Stomach (tissue), 19 donors: ENCODE data around the gene TFAM. TPM values are rescaled to one million over a fixed set of nuclear protein-coding genes. Genes with fewer than 3 reads are reported as not detected.

Experiments used
- DNase-seq, 2 donors: peaks; one replicate each; pipeline versions ENCODE4 v3.0.0 to v3.0.0-alpha.2; 2013 to 2019
- H3K27ac ChIP-seq, 5 donors: fragments of 200-600 bp in 4 of 5; sonication (generic) in 4 of 5; one replicate each; pipeline ENCODE4 v1.5.1; 2013 to 2019; ENCODE audit warnings: mild to moderate bottlenecking in 1 of 5, moderate library complexity in 1 of 5
- H3K27me3 ChIP-seq, 3 donors: fragments of 200-600 bp; sonication (generic); one replicate each; pipeline ENCODE4 v1.5.1; 2017 to 2019; ENCODE audit warnings: mixed run types in 1 of 3
- H3K36me3 ChIP-seq, 4 donors: fragments of 200-600 bp; sonication (generic); 1 replicate in 3 of 4; 2 replicates in 1 of 4; pipeline ENCODE4 v1.5.1; 2016 to 2019
- H3K4me1 ChIP-seq, 4 donors: fragments of 200-600 bp; sonication (generic); one replicate each; pipeline ENCODE4 v1.5.1; 2016 to 2019
- H3K4me3 ChIP-seq, 4 donors: fragments of 200-600 bp; sonication (generic) in 3 of 4; one replicate each; pipeline ENCODE4 v1.5.1; 2016 to 2019; ENCODE audit warnings: mild to moderate bottlenecking in 1 of 4
- H3K9me3 ChIP-seq, 4 donors: fragments of 200-600 bp; sonication (generic); one replicate each; pipeline ENCODE4 v1.5.1; 2016 to 2019
- CTCF ChIP-seq, 7 experiments: fragments of 450-650 bp in 4 of 7; fragments of 200-600 bp in 3 of 7; sonication (generic) in 3 of 7; IDR thresholded peaks; one replicate each; pipeline ENCODE4 v1.5.1; 2016 to 2019; ENCODE audit warnings: antibody characterized with exemption in 7 of 7, control low read depth in 2 of 7, mild to moderate bottlenecking in 1 of 7
- EP300 ChIP-seq: sonication (generic); formaldehyde crosslinking; IDR thresholded peaks from one replicate; pipeline ENCODE4 v1.6.1; 2017; ENCODE audit warnings: antibody characterized with exemption
- POLR2A ChIP-seq, 4 donors: fragments of 450-650 bp; IDR thresholded peaks; one replicate each; pipeline ENCODE4 v1.6.1; 2016; ENCODE audit warnings: antibody characterized with exemption in 4 of 4, control low read depth in 2 of 4, mild to moderate bottlenecking in 1 of 4, moderate library complexity in 1 of 4
- POLR2AphosphoS5 ChIP-seq, 3 donors: sonication (generic); formaldehyde crosslinking; IDR thresholded peaks; one replicate each; pipeline ENCODE4 v1.6.1; 2016; ENCODE audit warnings: antibody characterized with exemption in 3 of 3
- WGBS, 5 donors: extraction: QIAGEN DNeasy Blood & Tissue Kit in 3 of 5; methylation state at CpG; one replicate each; pipeline versions ENCODE4 v1.1.5 to v1.1.7; 2013 to 2018; 5-methylcytosine and 5-hydroxymethylcytosine counted together
- intact Hi-C: fragments of 100-400 bp; cut with DNase I; formaldehyde crosslinking; loops from one replicate; pipeline ENCODE4 v1.15.1; 2023; ENCODE audit warnings: low total_unique reads
- long read RNA-seq, 10 donors: transcript quantifications; one replicate each; lab custom pipeline, GENCODE V29; 2026
- polyA plus RNA-seq, 3 donors: library from polyadenylated mRNA; stranded (reverse); fragments of 200-250 nt; gene quantifications; one replicate each; pipeline ENCODE4 v1.2.3, GENCODE V29; 2013
- total RNA-seq, 5 donors: library from RNA; depleted of rRNA; stranded (reverse); fragments of >200 nt; gene quantifications; one replicate each; pipeline versions ENCODE4 v1.1.0 to v1.2.3, GENCODE V29; 2014 to 2016
- donor health status: healthy with polysubstance abuse.
- donor health status: Bipolar disorder and iron deficiency.
- donor health status: healthy.

Gene TFAM
- total RNA-seq (10 to 100 TPM; 15.4 to 39.7 (median 26.3) TPM), polyA plus RNA-seq (10 to 100 TPM in 1 of 3 donors, 1 to 10 TPM in 2; 4.9 to 12.5 (median 7.5) TPM)
- long read RNA-seq, donor 1, partial matches to known transcripts = 7 of 9 reads
- long read RNA-seq, donor 1, other reads (novel, unspliced or antisense) = 0 of 9 reads
- long read RNA-seq, donor 2, full-length matches to known transcripts = 9 of 9 reads
- long read RNA-seq, donor 2, partial matches to known transcripts = 0 of 9 reads
- long read RNA-seq, donor 2, other reads (novel, unspliced or antisense) = 0 of 9 reads
- long read RNA-seq, donor 3, full-length matches to known transcripts = 4 of 32 reads
- long read RNA-seq, donor 3, partial matches to known transcripts = 28 of 32 reads
- long read RNA-seq, donor 3, other reads (novel, unspliced or antisense) = 0 of 32 reads
- long read RNA-seq, donor 4 = 0 reads
- long read RNA-seq, donor 5, full-length matches to known transcripts = 3 of 13 reads
- long read RNA-seq, donor 5, partial matches to known transcripts = 10 of 13 reads
- long read RNA-seq, donor 5, other reads (novel, unspliced or antisense) = 0 of 13 reads
- long read RNA-seq, donor 6, full-length matches to known transcripts = 14 of 47 reads
- long read RNA-seq, donor 6, partial matches to known transcripts = 33 of 47 reads
- long read RNA-seq, donor 6, other reads (novel, unspliced or antisense) = 0 of 47 reads
- long read RNA-seq, donor 7, full-length matches to known transcripts = 2 of 27 reads
- long read RNA-seq, donor 7, partial matches to known transcripts = 25 of 27 reads
- long read RNA-seq, donor 7, other reads (novel, unspliced or antisense) = 0 of 27 reads
- long read RNA-seq, donor 8, full-length matches to known transcripts = 5 of 38 reads
- long read RNA-seq, donor 8, partial matches to known transcripts = 33 of 38 reads
- long read RNA-seq, donor 8, other reads (novel, unspliced or antisense) = 0 of 38 reads
- long read RNA-seq, donor 9, full-length matches to known transcripts = 1 of 18 reads
- long read RNA-seq, donor 9, partial matches to known transcripts = 17 of 18 reads
- long read RNA-seq, donor 9, other reads (novel, unspliced or antisense) = 0 of 18 reads
- long read RNA-seq, donor 10, full-length matches to known transcripts = 3 of 11 reads
- long read RNA-seq, donor 10, partial matches to known transcripts = 8 of 11 reads
- long read RNA-seq, donor 10, other reads (novel, unspliced or antisense) = 0 of 11 reads

GRCh38 chr10:58384999-58385783, at the start of gene TFAM:
Gene TFAM, plus strand, starts transcription at chr10:58385410. Its CDS starts 138 bp downstream, at chr10:58385548.
- WGBS, 5 donors = 0 to 1% (median 0%) methylated on average over 38 to 65 of the region's 65 CpGs
- Histone ChIP-seq H3K27ac (peak within 1 kb of the TSS; percentile 78 to 90 (median 89)), H3K27me3 (no peaks in the 10 kb centered on the region), H3K9me3 (no peaks in the 10 kb centered on the region), H3K4me1 (peaks cover 19 to 41% (median 34%) of the 10 kb centered on the region in 4 donors), H3K36me3 (peaks cover 8 to 33% (median 31%) of the 10 kb centered on the region in 4 donors), H3K4me3 (peak within 1 kb of the TSS; percentile 66 to 97 (median 82))
- TF ChIP-seq EP300 = no peak
- TF ChIP-seq CTCF (IDR thresholded peaks at IDR 0.05) = peak in 4 of 7 experiments; percentile 15 to 56 (median 44)
- TF ChIP-seq POLR2A (IDR thresholded peaks at IDR 0.05) = peak in 2 of 4 donors; percentile 59 to 60
- peak; percentile 74 to 96 (median 90) for TF ChIP-seq POLR2AphosphoS5 (IDR thresholded peaks at IDR 0.05)
- intact Hi-C loops = no loop called here
- peak; percentile 95 to 98 for DNase-seq

DNA sequence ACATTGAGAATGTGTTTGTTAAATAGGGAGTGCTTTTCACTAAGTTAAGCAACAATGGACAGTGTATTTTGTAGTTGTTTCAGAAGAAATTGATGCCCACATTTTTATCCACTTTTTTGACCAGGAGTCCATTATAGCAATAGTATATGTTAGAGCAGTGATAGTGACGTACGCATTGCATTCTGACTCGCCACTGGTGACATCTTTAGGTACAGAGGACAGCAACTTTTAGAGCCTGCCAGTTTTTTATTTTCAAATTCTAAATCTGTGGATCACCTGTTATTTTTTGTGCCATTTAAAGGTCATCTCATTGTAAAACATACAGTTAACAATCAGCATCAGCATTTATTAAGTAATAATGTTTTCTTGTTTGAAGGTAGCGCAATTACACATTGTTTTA, 49.0 kb upstream of the TFAM start:
- TF ChIP-seq POLR2AphosphoS5 (IDR thresholded peaks at IDR 0.05) (no peak), EP300 (no peak), POLR2A (IDR thresholded peaks at IDR 0.05) (no peak), CTCF (IDR thresholded peaks at IDR 0.05) (no peak)
- 87 to 94% (median 90%) methylated on average over 4 of the region's 4 CpGs for WGBS, 5 donors

DNA sequence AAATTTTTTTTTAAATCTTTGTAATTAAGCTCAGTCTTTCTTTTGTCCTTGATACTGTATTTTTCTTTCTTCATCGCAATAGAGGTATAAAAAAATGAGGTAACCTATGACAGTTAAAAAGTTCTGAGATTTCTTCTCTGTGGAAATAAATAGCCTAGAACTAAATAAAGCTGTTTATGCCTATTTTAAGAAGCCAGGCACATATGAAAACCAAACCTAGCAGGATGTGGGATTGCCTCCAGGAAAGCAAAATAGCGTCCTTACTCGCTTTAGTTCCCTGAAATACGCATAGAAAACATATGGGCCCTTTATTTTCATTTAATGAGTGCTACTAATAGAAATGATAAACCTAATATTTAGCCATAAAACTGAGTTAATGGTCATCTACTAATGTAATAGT, 43.8 kb upstream of the TFAM start:
- no peaks in the 10 kb centered on the region for H3K9me3 ChIP-seq
- no peak for DNase-seq
- peaks cover 0 to 50% (median 10%) of the 10 kb centered on the region in 4 donors for H3K4me1 ChIP-seq
- H3K27me3 ChIP-seq = no peaks in the 10 kb centered on the region
- no peak overlapping the region for H3K4me3 ChIP-seq
- intact Hi-C loops = no loop called here
- no peaks in the 10 kb centered on the region for H3K36me3 ChIP-seq
- H3K27ac ChIP-seq = no peak overlapping the region
- TF ChIP-seq POLR2AphosphoS5 (IDR thresholded peaks at IDR 0.05) (no peak), POLR2A (IDR thresholded peaks at IDR 0.05) (no peak), CTCF (IDR thresholded peaks at IDR 0.05) (no peak), EP300 (no peak)
- WGBS, 5 donors = 80 to 91% (median 83%) methylated on average over 4 of the region's 4 CpGs

More for the DNA sequence above, 49.0 kb upstream of the TFAM start:
- Histone ChIP-seq H3K9me3 (no peaks in the 10 kb centered on the region), H3K4me3 (peak overlapping the region in 3 of 4 donors; percentile 79 to 99 (median 98)), H3K27ac (no peak overlapping the region), H3K4me1 (peaks cover 8 to 57% (median 23%) of the 10 kb centered on the region in 4 donors), H3K36me3 (no peaks in the 10 kb centered on the region), H3K27me3 (no peaks in the 10 kb centered on the region)
- intact Hi-C loops = no loop called here
- DNase-seq = no peak
